ENCODE results near the gene B3GAT1.

The B3GAT1 gene

GRCh38 chr11:134398079-134398444 lies 14.0 kb downstream of the B3GAT1 start:
- in situ Hi-C loops (cut with MboI; ENCODE audit: low sequenced_read_pairs), result no loop called here
- no peaks in the 10 kb centered on the region for H3K36me3 ChIP-seq (replicated peaks)
- no peaks in the 10 kb centered on the region for H3K27me3 ChIP-seq (ENCODE audit: low read depth)
- DNase-seq (ENCODE audit: low spot score in 2 of 2), result no peak
- H3K4me1 ChIP-seq, result no peaks in the 10 kb centered on the region
- no peak overlapping the region for H3K4me3 ChIP-seq
- no peaks in the 10 kb centered on the region for H3K9me3 ChIP-seq

GRCh38 chr11:134397304-134398078 lies 14.6 kb downstream of the B3GAT1 start:
- H3K27me3 ChIP-seq (ENCODE audit: low read depth), result no peaks in the 10 kb centered on the region
- no peak overlapping the region for H3K4me3 ChIP-seq
- H3K4me1 ChIP-seq, result no peaks in the 10 kb centered on the region
- H3K9me3 ChIP-seq, result no peaks in the 10 kb centered on the region
- in situ Hi-C loops (cut with MboI; ENCODE audit: low sequenced_read_pairs), result no loop called here
- H3K36me3 ChIP-seq (replicated peaks), result no peaks in the 10 kb centered on the region
- no peak for DNase-seq (ENCODE audit: low spot score in 2 of 2)

- no peaks in the 10 kb centered on the region for H3K4me1 ChIP-seq
- H3K9me3 ChIP-seq, result no peaks in the 10 kb centered on the region
- no peaks in the 10 kb centered on the region for H3K36me3 ChIP-seq (replicated peaks)
- no peak overlapping the region for H3K4me3 ChIP-seq
- no peaks in the 10 kb centered on the region for H3K27me3 ChIP-seq (ENCODE audit: low read depth)
- no peak for DNase-seq (ENCODE audit: low spot score in 2 of 2)
- in situ Hi-C loops (cut with MboI; ENCODE audit: low sequenced_read_pairs), result no loop called here
These were observed 17.0 kb downstream of the B3GAT1 start for GRCh38 chr11:134395002-134395401.

GRCh38 chr11:134394311-134394710 lies 17.7 kb downstream of the B3GAT1 start:
- Histone ChIP-seq H3K9me3 (no peaks in the 10 kb centered on the region), H3K36me3 (replicated peaks) (no peaks in the 10 kb centered on the region), H3K4me1 (no peaks in the 10 kb centered on the region), H3K4me3 (no peak overlapping the region), H3K27me3 (ENCODE audit: low read depth) (no peaks in the 10 kb centered on the region)
- in situ Hi-C loops (cut with MboI; ENCODE audit: low sequenced_read_pairs), result no loop called here
- no peak for DNase-seq (ENCODE audit: low spot score in 2 of 2)

- Histone ChIP-seq H3K4me3 (no peak overlapping the region), H3K9me3 (no peaks in the 10 kb centered on the region), H3K36me3 (replicated peaks) (no peaks in the 10 kb centered on the region), H3K4me1 (no peaks in the 10 kb centered on the region), H3K27me3 (ENCODE audit: low read depth) (no peaks in the 10 kb centered on the region)
- in situ Hi-C loops (cut with MboI; ENCODE audit: low sequenced_read_pairs), result no loop called here
- DNase-seq (ENCODE audit: low spot score in 2 of 2), result peak in 1 of 2 experiments; percentile 39
These were observed 18.4 kb downstream of the B3GAT1 start for GRCh38 chr11:134393638-134394037.

GRCh38 chr11:134392953-134393615 lies 19.0 kb downstream of the B3GAT1 start:
- no peak for DNase-seq (ENCODE audit: low spot score in 2 of 2)
- no peaks in the 10 kb centered on the region for H3K36me3 ChIP-seq (replicated peaks)
- no peaks in the 10 kb centered on the region for H3K4me1 ChIP-seq
- H3K4me3 ChIP-seq, result no peak overlapping the region
- in situ Hi-C loops (cut with MboI; ENCODE audit: low sequenced_read_pairs), result no loop called here
- no peaks in the 10 kb centered on the region for H3K9me3 ChIP-seq
- no peaks in the 10 kb centered on the region for H3K27me3 ChIP-seq (ENCODE audit: low read depth)

GRCh38 chr11:134391656-134392055 lies 20.4 kb downstream of the B3GAT1 start:
- no peaks in the 10 kb centered on the region for H3K27me3 ChIP-seq (ENCODE audit: low read depth)
- in situ Hi-C loops (cut with MboI; ENCODE audit: low sequenced_read_pairs), result no loop called here

GRCh38 chr11:134390706-134391569 lies 21.1 kb downstream of the B3GAT1 start:
- Histone ChIP-seq H3K4me1 (no peaks in the 10 kb centered on the region), H3K9me3 (no peaks in the 10 kb centered on the region), H3K4me3 (no peak overlapping the region), H3K36me3 (replicated peaks) (no peaks in the 10 kb centered on the region), H3K27me3 (ENCODE audit: low read depth) (no peaks in the 10 kb centered on the region)
- in situ Hi-C loops (cut with MboI; ENCODE audit: low sequenced_read_pairs), result no loop called here
- no peak for DNase-seq (ENCODE audit: low spot score in 2 of 2)

More at GRCh38 chr11:134391656-134392055, 20.4 kb downstream of the B3GAT1 start:
- H3K9me3 ChIP-seq, result no peaks in the 10 kb centered on the region
- DNase-seq (ENCODE audit: low spot score in 2 of 2), result no peak
- no peak overlapping the region for H3K4me3 ChIP-seq
- no peaks in the 10 kb centered on the region for H3K4me1 ChIP-seq
- no peaks in the 10 kb centered on the region for H3K36me3 ChIP-seq (replicated peaks)

- in situ Hi-C loops (cut with MboI; ENCODE audit: low sequenced_read_pairs), result no loop called here
- H3K27me3 ChIP-seq (ENCODE audit: low read depth), result no peaks in the 10 kb centered on the region
- H3K36me3 ChIP-seq (replicated peaks), result no peaks in the 10 kb centered on the region
- H3K4me1 ChIP-seq, result no peaks in the 10 kb centered on the region
- H3K9me3 ChIP-seq, result no peaks in the 10 kb centered on the region
- no peak overlapping the region for H3K4me3 ChIP-seq
- no peak for DNase-seq (ENCODE audit: low spot score in 2 of 2)
These were observed 22.4 kb downstream of the B3GAT1 start for GRCh38 chr11:134389464-134390180.

GRCh38 chr11:134388590-134388989 lies 23.5 kb downstream of the B3GAT1 start:
- no peaks in the 10 kb centered on the region for H3K4me1 ChIP-seq
- no peak for DNase-seq (ENCODE audit: low spot score in 2 of 2)
- in situ Hi-C loops (cut with MboI; ENCODE audit: low sequenced_read_pairs), result no loop called here
- H3K4me3 ChIP-seq, result no peak overlapping the region
- H3K9me3 ChIP-seq, result no peaks in the 10 kb centered on the region
- no peaks in the 10 kb centered on the region for H3K27me3 ChIP-seq (ENCODE audit: low read depth)
- H3K36me3 ChIP-seq (replicated peaks), result no peaks in the 10 kb centered on the region

GRCh38 chr11:134387501-134387900 lies 24.5 kb downstream of the B3GAT1 start:
- DNase-seq (ENCODE audit: low spot score in 2 of 2), result no peak
- H3K36me3 ChIP-seq (replicated peaks), result no peaks in the 10 kb centered on the region
- H3K9me3 ChIP-seq, result no peaks in the 10 kb centered on the region
- H3K4me3 ChIP-seq, result no peak overlapping the region
- in situ Hi-C loops (cut with MboI; ENCODE audit: low sequenced_read_pairs), result no loop called here
- H3K4me1 ChIP-seq, result no peaks in the 10 kb centered on the region
- no peaks in the 10 kb centered on the region for H3K27me3 ChIP-seq (ENCODE audit: low read depth)

GRCh38 chr11:134386945-134387344 lies 25.1 kb downstream of the B3GAT1 start:
- DNase-seq (ENCODE audit: low spot score in 2 of 2), result no peak
- in situ Hi-C loops (cut with MboI; ENCODE audit: low sequenced_read_pairs), result no loop called here

GRCh38 chr11:134385774-134386565 lies 26.1 kb downstream of the B3GAT1 start:
- Histone ChIP-seq H3K27me3 (ENCODE audit: low read depth) (no peaks in the 10 kb centered on the region), H3K9me3 (no peaks in the 10 kb centered on the region), H3K4me3 (no peak overlapping the region), H3K36me3 (replicated peaks) (no peaks in the 10 kb centered on the region), H3K4me1 (no peaks in the 10 kb centered on the region)
- in situ Hi-C loops (cut with MboI; ENCODE audit: low sequenced_read_pairs), result no loop called here
- DNase-seq (ENCODE audit: low spot score in 2 of 2), result no peak

More at GRCh38 chr11:134386945-134387344, 25.1 kb downstream of the B3GAT1 start:
- Histone ChIP-seq H3K27me3 (ENCODE audit: low read depth) (no peaks in the 10 kb centered on the region), H3K9me3 (no peaks in the 10 kb centered on the region), H3K4me1 (no peaks in the 10 kb centered on the region), H3K4me3 (no peak overlapping the region), H3K36me3 (replicated peaks) (no peaks in the 10 kb centered on the region)

Measured in HAP-1 (cell line).